OCI-LY1 (cell line): Measurements from ENCODE around the gene HCAR3.

Source experiments
- H2AFZ ChIP-seq: fragments of 200-600 bp; sonication (generic), shearing (Covaris generic); 2 replicates; pipeline ENCODE4 v1.6.0; 2014; ENCODE audit warnings: antibody characterized with exemption, mild to moderate bottlenecking, low read length
- H3F3A ChIP-seq: fragments of 200-600 bp; sonication (generic), shearing (Covaris generic); 2 replicates; pipeline ENCODE4 v1.6.0; 2014; ENCODE audit warnings: mild to moderate bottlenecking, antibody characterized with exemption, low read length, moderate library complexity; ENCODE audit not compliant: insufficient read depth
- H3K27ac ChIP-seq: fragments of 200-600 bp; sonication (generic); 2 replicates; pipeline ENCODE4 v1.5.1; 2014; ENCODE audit warnings: low read length, mixed run types, mild to moderate bottlenecking, low read depth; ENCODE audit not compliant: poor library complexity, severe bottlenecking
- H3K27me3 ChIP-seq: fragments of 200-600 bp; sonication (generic); 2 replicates; pipeline ENCODE4 v1.6.0; 2014; ENCODE audit warnings: antibody characterized with exemption, mild to moderate bottlenecking, low read length, moderate library complexity; ENCODE audit not compliant: insufficient read depth
- H3K36me3 ChIP-seq: fragments of 200-600 bp; sonication (generic); 2 replicates; pipeline ENCODE4 v1.6.1; 2014; ENCODE audit warnings: mild to moderate bottlenecking, antibody characterized with exemption, low read length, moderate library complexity, mixed read lengths; ENCODE audit not compliant: insufficient read depth
- H3K4me1 ChIP-seq: fragments of 200-600 bp; sonication (generic); 2 replicates; pipeline ENCODE4 v1.5.1; 2014; ENCODE audit warnings: mild to moderate bottlenecking, low read length, moderate library complexity; ENCODE audit not compliant: insufficient read depth, severe bottlenecking
- H3K4me2 ChIP-seq: fragments of 200-600 bp; sonication (generic), shearing (Covaris generic); 2 replicates; pipeline ENCODE4 v1.6.1; 2014; ENCODE audit warnings: low read length
- H3K4me3 ChIP-seq: fragments of 200-600 bp; sonication (generic); 2 replicates; pipeline ENCODE4 v1.5.1; 2014; ENCODE audit warnings: low read length, low read depth, mild to moderate bottlenecking, mixed read lengths; ENCODE audit not compliant: poor library complexity, severe bottlenecking
- H3K79me2 ChIP-seq: fragments of 200-600 bp; shearing (Covaris generic); 2 replicates; pipeline ENCODE4 v1.6.1; 2016; ENCODE audit warnings: mixed run types, low read length, mixed read lengths; ENCODE audit not compliant: insufficient read depth
- H3K9ac ChIP-seq: fragments of 200-600 bp; sonication (generic), shearing (Covaris generic); 2 replicates; pipeline ENCODE4 v1.6.1; 2014; ENCODE audit warnings: mild to moderate bottlenecking, low read length, mixed read lengths
- H3K9me2 ChIP-seq: fragments of 200-600 bp; sonication (generic), shearing (Covaris generic); 2 replicates; pipeline ENCODE4 v1.6.1; 2014; ENCODE audit warnings: low read depth, mild to moderate bottlenecking, low read length, mixed read lengths
- H3K9me3 ChIP-seq: fragments of 200-600 bp; shearing (Covaris generic); 2 replicates; pipeline ENCODE4 v1.6.1; 2014; ENCODE audit warnings: low read length, mixed read lengths
- H4K20me1 ChIP-seq: fragments of 200-600 bp; sonication (generic), shearing (Covaris generic); 2 replicates; pipeline ENCODE4 v1.6.0; 2016; ENCODE audit warnings: mild to moderate bottlenecking, low read length; ENCODE audit not compliant: insufficient read depth
- CTCF ChIP-seq: fragments of 200-600 bp; sonication (generic), shearing (Covaris generic); IDR thresholded peaks from 2 replicates; pipeline ENCODE4 v1.5.1; 2017; ENCODE audit warnings: mild to moderate bottlenecking, antibody characterized with exemption, low read length, moderate library complexity, mixed read lengths
- EZH2 ChIP-seq: fragments of 200-600 bp; sonication (generic), shearing (Covaris generic); IDR thresholded peaks from 2 replicates; pipeline ENCODE4 v1.8.0; 2017; ENCODE audit warnings: borderline replicate concordance, mixed run types, mild to moderate bottlenecking, antibody characterized with exemption, low read length, moderate library complexity, mixed read lengths

HCAR3 gene

DNA sequence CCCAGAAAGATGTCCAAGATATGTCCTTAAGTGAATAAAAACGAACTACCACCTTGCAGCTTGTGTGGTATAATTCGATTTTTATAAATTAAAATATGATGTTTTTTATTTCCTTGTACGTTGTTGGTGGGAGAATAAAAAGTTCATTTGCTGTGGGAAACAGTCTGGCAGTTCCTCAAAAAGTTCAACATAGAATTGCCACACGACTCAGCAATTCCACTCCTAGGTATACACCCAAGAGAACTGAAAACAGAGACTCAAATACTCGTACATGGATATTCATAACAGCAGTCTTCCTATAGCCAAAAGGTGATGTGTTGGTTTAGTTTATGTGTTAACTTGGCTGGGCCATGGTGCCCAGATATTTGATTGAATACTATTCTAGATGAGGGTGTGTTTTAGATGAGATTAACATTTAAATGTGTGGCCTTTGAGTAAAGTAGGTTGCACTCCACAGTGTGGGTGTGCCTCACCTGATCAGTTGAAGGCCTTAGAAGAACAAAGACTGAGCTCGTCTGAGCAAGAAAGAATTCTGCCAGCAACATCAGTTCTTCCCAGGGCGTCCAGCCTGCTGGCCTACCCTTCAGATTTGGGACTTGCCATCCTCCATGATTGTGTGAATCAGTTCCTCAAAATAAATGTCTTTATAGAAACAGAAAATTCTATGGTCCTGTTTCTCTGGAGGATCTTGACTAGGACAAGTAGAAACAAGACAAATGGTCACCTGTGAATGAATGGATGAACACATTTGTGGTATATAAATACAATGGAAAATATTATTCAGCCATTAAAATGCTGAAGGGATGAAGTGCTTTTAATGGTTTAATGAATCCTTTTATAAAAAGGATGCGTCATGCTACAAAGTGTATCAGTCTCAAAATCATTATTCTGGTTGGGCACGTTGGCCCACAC, 30.9 kb upstream of the HCAR3 start:
- Histone ChIP-seq H2AFZ (no peak overlapping the region; the same call in 1 of the 2 replicates), H3K27me3 (no peaks in the 10 kb centered on the region), H3K79me2 (no peaks in the 10 kb centered on the region), H3K9ac (no peak overlapping the region), H3K36me3 (no peaks in the 10 kb centered on the region), H3K4me3 (no peak overlapping the region), H3K4me1 (peaks cover 15% of the 10 kb centered on the region), H3K9me3 (no peaks in the 10 kb centered on the region), H3K9me2 (no peaks in the 10 kb centered on the region), H3F3A (no peaks in the 10 kb centered on the region), H4K20me1 (no peaks in the 10 kb centered on the region), H3K27ac (no peak overlapping the region), H3K4me2 (no peak overlapping the region)
- TF ChIP-seq CTCF, result no peak

- no peaks in the 10 kb centered on the region for H3F3A ChIP-seq
- no peak overlapping the region for H3K4me3 ChIP-seq
- TF ChIP-seq CTCF (no peak), EZH2 (no peak)
- H2AFZ ChIP-seq, result no peak overlapping the region
- no peaks in the 10 kb centered on the region for H3K79me2 ChIP-seq
- no peak overlapping the region for H3K4me2 ChIP-seq
- no peaks in the 10 kb centered on the region for H4K20me1 ChIP-seq
- no peak overlapping the region for H3K9ac ChIP-seq
- H3K36me3 ChIP-seq, result no peaks in the 10 kb centered on the region
- H3K4me1 ChIP-seq, result no peaks in the 10 kb centered on the region
- H3K9me3 ChIP-seq, result no peaks in the 10 kb centered on the region
- H3K9me2 ChIP-seq, result no peaks in the 10 kb centered on the region
- no peak overlapping the region for H3K27ac ChIP-seq
- H3K27me3 ChIP-seq, result no peaks in the 10 kb centered on the region
Measured at GRCh38 chr12:122743895-122744525, 27.4 kb upstream of the HCAR3 start.

DNA sequence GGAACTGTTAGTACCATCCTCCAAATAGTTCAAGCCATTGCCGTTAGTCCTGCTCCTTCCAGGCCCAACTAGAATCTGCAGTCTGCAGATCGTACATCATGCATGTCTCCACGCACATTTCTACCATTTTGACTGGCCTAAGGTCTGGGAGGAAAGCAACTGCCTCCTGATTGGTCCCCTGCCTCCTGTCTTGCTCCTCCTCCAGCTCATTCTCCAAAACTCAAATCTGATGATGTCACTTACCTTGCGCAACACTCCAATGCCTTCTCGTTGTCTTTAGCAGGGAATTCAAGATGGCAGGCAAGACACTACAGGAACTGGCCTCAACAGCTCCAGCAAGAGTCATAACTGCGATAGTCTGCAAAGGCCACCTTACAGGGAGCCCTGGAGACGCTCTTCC, 23.7 kb upstream of the HCAR3 start:
- H3K36me3 ChIP-seq, result no peaks in the 10 kb centered on the region
- H3K9me3 ChIP-seq, result no peaks in the 10 kb centered on the region
- H3K9ac ChIP-seq, result no peak overlapping the region
- no peak for TF ChIP-seq CTCF
- no peak for TF ChIP-seq EZH2
- peaks cover 5% of the 10 kb centered on the region for H3K4me1 ChIP-seq
- H3K27me3 ChIP-seq, result no peaks in the 10 kb centered on the region
- no peak overlapping the region for H3K27ac ChIP-seq
- no peaks in the 10 kb centered on the region for H3K79me2 ChIP-seq
- no peaks in the 10 kb centered on the region for H3K9me2 ChIP-seq
- no peak overlapping the region for H2AFZ ChIP-seq
- H3K4me2 ChIP-seq, result no peak overlapping the region
- no peak overlapping the region for H3K4me3 ChIP-seq
- no peaks in the 10 kb centered on the region for H3F3A ChIP-seq
- no peaks in the 10 kb centered on the region for H4K20me1 ChIP-seq
